ENCODE measurements around the gene DTNBP1.

Gene DTNBP1

DNA sequence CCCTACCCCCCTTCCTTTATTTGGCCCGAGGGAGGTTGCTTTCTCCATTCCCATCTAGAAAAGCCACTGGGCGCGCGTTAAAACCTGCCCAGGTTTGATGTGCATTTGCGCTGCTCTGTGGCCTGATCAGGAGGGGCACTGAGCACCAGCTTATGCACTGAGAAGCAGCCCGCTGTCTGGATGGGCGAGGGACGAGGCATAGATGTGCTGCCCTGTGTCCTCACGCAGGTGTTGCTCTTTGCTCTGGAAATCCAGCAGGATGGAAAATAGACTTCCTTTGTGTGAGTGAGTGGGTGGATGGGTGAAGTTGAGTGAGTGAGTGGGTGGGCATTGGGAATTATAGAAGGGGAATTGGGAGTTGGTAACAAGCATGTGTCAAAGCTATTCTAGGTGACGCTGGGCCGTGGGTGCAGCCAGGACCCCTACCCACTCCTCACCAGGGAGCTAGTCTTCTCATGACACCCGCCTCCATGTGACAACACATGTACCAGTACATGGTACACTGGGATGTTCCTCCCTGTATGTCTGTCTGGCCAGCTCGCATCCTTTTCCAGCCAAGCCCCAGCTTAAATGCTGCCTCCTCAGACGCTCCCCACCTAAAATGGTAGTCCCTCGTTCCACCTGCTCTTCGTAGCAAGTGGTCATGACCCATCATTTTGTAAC, 162.6 kb downstream of the DTNBP1 start:
- DNase-seq: no peak

DNA sequence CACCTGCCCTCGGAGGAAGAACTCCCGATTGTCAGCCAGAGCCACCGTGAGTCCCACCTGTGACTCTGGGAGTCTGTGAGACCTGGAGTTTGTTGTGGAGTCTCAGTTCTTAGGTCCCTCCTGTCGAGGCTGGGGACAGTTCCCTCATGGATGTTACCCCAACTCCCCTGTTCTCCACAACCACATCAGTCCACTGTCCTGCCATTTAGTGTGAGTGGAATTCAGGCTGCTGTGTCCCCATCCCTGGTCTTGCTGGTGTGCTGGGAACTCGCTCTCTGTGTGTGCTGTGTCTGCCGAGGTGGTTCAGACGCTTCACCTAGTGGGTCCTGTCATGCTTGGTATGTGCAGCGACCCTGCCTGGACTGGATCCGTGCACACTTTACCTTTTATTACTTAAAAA, 163.2 kb downstream of the DTNBP1 start:
- DNase-seq: no peak

DNA sequence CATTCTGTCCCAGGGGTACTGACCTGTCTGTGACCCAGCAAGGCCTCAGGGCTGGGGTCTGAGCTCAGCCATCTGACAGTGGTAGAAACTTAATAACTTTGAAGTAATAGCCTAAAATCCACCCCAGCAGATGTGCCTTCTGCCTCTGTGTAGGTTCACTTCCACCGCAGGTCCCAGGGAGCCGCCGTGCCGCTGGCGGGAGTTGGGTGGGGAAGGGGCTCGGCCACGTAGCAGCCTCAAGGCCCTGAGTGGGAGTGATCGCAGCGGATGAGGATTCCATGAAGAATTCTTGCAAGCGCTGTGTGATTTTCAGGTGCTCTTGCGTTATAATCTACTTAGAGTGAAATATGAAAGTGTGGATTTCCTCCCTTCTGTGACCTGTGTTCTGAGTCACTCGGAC, 163.7 kb downstream of the DTNBP1 start:
- DNase-seq: no peak

DNA sequence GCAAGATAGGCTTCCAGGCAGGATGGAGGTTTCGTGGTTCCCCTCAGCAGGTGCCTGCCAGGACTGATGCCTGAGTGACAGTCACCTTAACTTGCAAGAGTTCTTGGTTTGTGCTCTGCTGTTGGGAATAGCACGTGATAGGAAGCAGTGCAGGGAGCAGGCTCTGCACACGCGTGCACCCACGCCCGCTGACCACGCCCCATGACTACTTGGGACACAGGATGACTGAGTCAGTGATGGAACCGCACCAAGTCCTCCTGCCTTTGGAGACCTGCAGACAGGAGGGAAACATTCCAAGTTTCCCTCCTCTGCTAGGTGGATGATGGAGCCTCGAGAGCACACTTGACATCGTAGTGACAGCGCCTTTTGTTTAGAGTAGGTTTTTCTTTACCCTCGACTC, 164.2 kb downstream of the DTNBP1 start:
- DNase-seq: no peak

DNA sequence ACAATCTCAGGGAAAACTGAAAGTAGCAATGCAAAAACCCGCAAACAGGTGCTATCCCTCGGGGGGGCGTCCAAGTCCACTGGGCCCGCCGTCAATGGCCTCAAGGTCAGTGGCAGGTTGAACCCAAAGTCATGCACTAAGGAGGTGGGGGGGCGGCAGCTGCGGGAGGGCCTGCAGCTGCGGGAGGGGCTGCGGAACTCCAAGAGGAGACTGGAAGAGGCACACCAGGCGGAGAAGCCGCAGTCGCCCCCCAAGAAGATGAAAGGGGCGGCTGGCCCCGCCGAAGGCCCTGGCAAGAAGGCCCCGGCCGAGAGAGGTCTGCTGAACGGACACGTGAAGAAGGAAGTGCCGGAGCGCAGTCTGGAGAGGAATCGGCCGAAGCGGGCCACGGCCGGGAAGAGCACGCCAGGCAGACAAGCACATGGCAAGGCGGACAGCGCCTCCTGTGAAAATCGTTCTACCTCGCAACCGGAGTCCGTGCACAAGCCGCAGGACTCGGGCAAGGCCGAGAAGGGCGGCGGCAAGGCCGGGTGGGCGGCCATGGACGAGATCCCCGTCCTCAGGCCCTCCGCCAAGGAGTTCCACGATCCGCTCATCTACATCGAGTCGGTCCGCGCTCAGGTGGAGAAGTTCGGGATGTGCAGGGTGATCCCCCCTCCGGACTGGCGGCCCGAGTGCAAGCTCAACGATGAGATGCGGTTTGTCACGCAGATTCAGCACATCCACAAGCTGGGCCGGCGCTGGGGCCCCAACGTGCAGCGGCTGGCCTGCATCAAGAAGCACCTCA, 166.3 kb downstream of the DTNBP1 start:
- no peak for DNase-seq

DNA sequence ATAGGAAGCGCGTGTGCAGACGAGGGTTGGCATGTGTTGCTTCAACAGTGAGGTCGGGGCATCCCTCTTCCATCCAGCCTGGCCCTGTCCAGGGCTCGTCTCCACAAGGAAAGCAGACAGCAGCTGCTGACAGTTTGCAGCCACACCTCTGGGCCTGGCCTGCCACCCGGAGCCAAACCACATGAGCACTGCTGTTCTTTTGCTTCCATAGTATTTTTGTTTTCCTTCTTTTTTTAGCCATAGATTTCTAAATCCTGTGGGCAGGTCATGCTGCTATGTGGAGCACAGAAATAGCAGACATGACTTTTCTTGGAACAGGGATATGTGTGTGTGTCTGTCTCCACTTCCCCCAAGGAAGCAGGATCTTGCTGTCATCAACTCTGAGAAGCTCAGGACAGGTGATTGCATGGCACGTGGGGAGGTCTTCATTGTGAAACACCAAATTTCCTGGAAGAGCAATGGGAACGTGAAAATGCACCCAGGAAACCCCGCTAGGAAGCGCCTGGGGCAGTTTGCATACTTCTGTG, 167.4 kb downstream of the DTNBP1 start:
- no peak for DNase-seq

DNA sequence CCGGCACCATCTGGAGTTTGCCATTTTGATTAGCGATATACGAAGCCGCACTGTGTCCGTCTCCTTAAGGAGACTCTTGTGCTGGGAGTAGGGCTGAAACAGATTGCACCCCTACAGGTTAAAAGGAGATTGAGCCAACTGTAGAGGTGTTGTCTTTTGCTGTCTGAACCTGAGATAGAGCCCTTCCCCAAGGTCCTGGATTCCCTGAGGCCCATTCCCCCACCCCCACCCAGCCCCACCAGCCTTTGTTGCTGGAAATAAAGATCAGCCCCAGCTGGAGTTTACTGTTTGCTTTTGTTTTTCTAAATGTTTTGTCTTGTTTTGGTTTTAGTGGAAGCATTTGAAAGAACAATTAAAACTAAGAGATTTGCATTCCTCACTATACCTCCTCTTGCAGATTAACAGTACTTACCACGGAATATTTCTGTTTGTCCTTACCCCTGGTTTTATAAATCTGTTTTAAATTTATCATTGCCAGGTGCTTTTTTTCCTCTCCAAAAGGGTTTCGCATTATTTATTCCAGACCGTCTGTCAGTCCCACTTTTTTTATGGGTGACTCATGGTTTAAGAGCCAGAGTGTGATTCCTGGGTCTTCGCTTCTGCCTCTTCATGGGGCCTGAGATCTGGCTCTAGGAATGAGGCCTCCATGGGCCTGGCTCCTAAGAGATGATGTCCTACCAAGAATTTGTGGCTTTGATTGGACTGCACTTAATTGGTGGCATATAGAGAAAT, 169.2 kb downstream of the DTNBP1 start:
- DNase-seq: no peak

DNA sequence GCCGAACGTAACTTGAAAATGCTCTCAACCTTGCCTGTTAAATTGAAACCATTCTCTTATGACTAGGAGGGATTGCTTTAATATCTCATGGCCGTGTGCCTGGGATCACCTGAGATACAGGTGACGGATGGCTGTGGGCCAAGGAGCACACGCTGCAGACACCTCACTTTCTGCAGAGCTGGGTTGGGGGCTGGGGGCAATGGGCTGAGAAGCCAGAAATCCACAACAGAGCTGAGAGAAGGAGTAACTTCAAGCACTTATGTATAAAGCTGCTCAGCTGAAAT, 170.9 kb downstream of the DTNBP1 start:
- no peak for DNase-seq

DNA sequence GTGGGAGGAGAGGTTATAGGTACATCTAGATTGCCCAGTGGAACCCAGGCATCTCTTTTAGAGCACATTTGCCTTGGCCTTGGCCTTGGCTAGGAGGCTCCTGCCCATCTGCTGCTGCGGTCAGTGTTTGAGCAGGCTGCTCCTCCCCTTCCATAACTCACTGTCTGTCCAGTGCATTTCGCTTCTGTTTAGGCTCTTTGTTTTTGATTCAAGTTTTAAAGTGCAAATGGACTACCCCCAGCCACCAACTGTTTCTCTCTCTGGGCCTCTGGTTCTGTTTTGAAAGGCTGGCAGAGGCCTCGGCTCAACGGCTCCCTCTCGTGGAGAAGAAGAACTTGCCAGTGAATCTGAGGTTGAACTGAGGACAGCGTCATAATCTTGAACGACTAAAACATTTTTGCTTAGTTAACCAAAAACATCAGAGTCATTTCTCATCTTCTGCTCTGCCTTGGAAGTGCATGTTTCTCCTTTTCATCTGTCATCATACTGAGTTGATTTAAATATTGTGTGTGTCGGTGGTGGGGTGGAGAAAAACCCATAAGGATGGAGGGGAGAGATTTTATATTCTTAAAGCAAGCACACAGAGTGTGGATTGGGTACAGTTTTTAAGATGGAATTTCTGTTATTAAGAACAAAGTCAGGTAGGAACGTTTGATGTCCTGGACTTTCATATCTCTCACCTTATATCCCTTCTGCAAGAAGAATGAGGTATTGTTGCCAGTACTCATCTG, 171.4 kb downstream of the DTNBP1 start:
- DNase-seq: no peak

DNA sequence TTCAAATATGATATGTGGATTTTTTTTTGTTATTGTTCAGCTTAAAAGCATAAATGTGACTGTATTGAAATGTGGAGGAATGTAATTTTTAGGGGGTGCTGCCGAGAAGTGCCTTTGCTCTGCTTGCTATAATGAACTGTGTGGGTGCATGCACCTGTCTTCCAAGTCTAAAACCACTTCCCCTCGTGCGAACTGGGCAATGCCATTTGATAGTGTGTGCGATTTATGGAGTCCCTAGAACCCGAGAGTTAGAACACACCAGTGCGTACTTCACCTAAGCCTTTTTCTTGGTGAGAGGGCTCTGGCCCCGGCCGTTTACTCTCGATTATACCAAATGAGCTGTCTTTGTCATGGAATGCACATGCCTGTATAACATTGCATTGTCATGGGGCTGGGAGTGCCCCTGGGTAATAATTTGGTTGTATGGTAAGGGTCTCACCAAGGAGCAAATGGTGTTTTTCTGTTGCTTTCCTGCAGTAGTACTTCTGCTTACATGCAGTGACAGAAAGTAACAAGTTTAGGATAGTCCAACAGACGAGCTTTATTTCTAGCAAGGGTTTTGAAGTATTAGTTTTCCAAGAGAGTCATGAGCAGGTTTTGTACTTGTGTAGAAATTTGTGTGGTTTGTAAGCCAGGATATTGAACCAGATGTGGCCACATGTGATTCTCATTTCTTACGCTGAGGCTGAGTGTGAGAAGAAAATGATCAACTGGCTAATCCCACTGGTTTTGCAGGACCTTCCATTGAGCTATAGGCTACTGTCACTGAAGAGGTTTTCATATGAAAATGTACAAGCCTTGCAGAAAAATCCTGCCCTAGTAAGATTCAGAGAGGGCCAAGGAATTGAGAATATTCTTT, 172.4 kb downstream of the DTNBP1 start:
- no peak for DNase-seq

DNA sequence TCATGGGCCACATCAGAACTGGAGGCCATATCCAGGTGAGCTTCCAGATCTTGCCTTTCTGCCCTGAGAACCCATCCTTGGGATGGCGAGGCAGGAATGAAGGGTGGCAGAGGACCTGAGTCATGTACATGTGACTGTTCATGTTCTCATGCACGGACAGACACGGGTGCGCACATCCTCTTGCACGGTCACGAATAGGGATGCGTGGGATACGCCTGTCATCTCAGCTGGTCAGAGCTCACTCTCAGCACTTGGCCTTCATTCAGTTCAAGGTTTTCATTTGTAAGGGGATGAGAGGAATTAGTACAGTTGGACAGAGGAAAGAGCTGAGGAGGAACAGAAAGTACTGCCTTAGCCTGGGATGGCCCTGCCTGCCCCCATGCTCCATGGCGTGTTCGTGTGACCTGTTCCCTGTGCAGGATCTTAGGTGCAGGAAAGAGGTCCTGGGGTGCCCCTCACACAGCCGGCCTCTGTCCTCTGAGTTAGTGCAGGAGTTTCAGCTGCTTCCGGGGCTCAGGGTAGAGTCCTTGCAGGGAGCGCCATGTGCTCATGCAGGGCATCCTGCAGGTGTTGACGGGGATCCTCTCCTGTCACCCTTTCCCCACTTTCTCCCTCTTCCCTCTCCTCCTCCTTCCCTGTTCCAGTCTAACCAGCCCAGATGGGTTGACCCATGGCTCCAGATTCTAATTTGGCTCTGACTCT, 173.4 kb downstream of the DTNBP1 start:
- no peak for DNase-seq

DNA sequence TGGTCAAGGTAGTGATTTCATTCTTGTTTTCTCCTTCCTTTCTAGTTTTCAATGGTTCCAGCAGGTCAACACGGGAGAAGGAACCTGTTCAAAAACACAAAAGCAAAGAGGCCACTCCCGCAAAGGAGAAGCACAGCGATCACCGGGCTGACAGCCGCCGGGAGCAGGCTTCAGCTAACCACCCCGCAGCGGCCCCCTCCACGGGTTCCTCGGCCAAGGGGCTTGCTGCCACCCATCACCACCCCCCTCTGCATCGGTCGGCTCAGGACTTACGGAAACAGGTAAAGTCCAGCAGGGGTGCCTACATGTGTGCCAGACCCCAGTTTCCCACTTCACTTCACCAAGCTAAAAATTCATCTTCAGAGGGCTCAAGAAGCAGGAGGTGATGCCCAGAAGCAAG, 175.6 kb downstream of the DTNBP1 start:
- no peak for DNase-seq

DNA sequence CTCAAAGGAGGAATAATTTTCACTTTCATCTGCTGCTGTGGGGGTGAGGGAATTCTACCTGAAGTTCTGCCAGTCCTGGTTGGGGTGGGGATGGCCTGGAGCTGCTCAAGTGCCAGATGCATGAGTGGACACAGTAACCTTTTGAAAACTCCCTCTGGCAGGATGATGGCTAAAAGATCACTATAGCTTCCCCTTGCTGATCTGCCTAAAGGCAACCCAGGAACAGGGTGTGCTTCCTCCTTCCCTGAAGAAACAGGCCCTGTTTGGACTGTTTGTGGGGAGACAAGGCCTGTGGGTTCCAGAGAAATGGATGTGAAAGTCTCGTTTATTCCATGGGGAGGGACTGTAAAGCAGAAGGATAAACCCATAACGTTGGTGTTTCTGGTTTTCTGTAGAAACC, 176.9 kb downstream of the DTNBP1 start:
- no peak for DNase-seq

DNA sequence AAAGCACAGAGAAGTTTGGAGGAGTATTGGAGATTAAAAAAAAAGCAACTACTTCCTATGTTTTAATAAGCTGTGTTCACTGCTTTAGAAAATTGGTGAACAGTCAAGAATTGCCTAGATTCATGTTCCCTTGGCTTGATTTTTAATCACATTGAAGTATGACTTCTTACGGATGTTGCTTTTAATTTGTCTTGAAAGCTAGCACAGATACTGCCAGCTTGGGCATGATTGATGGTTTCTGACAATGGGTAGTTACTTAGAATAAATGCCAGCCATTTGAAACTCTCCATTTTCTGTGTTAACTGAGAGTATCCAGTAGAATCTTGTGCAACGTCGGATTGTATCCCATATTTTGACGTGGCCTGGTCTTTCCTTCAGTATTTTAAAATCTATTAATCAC, 178.0 kb downstream of the DTNBP1 start:
- no peak for DNase-seq

DNA sequence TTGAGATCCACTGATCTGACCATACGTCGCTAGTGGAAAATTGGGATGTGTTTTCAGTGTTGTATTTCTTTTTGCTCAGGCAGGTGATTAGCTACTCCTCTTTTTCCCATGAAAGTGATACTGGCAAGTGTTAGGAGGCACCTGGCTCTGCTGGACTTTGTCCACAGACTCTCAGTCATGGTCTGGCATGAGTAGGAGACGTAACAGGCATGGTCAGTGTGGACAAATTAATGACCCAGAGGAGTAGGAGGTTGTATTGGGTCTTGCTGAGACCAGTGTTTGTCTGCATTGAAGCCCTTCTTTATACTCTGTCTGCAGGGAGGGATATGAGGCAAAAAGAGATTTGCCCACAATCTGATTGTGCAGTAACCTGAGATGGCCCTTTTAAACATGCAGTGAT, 178.7 kb downstream of the DTNBP1 start:
- no peak for DNase-seq

DNA sequence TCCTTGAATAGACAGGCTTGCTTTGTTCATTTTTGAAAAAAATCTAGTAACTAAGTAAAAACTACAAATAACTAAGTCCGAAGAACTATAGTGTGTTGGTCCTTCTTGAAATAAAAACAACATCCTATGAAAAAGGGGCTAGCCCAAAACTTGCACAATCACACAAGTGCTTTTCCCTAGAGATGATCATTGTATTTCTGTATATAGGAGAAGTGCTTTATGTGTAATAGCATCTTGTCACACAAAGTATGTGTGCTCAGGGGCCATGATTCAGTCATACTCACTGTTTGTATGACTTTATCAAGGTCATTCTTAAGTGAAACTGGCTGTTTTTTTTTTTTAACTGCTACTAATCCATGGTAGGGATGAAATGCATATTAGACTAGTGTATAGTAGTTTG, 179.8 kb downstream of the DTNBP1 start:
- no peak for DNase-seq

DNA sequence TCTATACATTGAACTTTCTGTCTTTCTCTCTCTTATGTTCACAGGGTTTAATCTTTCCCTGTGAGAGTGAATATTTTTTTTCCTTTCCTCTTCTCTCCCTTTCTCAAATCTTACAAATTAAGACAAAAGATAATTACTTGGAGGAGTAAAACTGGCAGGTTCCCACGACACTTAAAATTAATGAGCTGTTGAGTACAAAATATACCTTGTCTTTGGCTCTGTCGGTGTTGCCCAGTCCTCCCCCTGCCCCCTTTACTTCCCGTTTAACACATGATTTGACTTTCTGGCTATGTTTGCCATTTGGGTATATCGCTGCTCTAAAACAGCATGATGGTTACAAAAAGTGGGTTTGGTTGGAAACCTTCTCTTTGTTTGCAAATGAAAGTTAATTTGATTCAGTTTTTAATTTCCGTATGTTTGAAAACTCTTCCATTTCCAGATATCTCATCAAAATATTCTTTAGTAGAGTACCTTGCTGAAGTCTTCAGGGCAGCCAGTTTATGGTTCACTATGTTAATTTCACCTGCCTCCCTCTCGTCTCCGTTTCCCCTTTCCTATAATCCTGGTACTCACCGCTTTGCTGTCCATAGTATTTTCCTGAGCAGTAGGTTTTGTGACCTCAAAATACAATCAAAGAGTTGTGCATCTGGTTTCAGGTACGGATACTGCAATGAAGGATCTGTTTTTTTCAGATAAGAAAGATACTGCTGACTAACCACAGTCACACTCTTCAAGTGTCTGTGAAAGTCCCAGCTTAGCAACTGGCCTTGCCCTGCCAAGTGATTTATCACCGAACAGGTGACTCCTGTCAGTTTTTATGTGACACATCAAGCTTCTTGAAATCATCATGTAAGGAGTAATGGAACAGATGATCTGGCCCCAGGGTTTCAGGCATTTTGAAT, 181.2 kb downstream of the DTNBP1 start:
- DNase-seq: no peak

DNA sequence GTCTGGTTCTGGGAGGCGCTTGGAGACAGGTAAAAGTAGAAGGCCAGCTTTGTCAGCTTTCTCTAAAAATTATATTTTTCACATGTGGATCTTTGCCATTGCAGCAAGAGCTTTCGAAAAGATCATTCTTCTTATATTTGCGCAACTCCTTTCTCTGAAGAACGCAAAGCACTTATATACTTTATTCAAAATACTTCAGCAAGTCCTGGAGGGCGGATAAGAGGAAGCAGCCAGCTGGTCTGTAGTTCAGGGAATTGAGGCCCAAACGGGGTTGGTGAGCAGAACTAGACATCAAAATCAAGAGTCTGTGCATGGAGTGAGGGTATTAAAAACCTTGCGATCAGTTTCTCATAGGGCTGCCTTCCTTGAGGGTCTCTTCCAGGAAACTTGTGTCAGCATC, 182.3 kb downstream of the DTNBP1 start:
- no peak for DNase-seq

DNA sequence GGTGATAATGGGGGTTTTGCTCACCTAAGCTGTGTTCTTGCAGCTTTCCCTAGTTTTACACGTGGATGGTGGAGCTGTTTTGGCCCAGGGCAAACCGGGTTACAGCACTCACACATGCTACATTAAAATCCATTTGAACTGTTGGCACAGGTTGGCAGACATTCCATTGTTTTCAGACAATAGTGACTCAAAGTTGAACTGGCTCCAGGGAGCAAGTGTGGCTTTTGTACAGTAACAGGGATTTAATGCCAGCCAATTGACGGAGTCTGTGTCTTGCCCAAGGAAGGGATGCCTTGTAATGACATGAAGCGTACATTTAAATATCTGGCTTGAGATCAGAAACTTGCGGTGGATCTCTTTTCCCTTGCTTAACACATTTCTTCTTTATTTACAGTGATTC, 183.1 kb downstream of the DTNBP1 start:
- DNase-seq: no peak

DNA sequence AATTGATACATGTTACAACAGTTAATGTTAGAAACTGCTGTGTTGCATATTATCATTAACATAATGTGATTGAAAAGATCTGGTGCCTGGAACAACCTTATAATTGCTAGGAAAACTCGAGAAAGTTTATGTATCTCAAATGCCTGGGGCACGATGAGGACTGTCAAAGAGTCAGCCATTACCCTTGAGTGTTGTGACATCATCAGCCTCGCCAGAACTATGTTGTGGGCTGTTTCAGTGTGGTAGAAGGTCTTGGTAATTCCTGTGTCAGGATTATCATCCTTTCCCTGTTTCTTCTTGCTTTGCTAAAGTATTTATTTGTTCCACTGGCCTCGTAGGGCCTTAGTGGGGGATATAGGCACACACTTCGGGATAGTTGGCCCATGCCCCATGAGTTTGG, 185.1 kb downstream of the DTNBP1 start:
- no peak for DNase-seq
